ENCODE results near the gene GRB10.

GRB10 gene

DNA sequence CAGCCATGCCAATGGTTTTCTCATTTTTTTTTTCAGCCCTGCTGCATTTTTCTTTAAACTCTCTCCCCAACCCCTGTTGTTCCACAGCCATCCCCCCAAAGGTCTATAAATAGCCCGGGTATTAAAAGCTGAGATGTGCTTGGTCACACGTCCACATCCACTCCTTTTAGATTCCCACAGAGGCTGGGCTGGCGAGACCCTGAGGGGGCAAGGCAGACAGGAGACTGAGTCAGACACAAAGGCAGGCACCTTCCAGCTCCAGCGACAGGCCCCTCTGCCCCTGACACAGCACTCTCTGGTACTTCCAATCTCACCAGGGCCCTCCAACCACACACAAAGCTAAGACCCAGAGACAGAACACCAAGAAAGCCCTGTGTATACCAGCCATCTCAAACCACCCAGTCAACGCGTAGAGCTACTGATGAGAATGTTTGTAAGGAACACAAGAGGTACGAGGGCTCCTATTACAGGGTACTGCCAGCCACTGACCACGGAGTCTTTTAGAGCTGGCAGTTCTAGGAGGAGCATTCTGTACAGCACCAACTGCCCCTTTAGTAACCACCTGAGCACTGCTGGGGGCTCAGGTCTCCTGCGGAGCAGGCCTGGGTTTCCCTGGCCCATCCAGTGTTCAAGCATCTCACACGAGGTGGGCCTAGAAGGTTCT is 153.3 kb downstream of the GRB10 start:
- DNase-seq: no peak

DNA sequence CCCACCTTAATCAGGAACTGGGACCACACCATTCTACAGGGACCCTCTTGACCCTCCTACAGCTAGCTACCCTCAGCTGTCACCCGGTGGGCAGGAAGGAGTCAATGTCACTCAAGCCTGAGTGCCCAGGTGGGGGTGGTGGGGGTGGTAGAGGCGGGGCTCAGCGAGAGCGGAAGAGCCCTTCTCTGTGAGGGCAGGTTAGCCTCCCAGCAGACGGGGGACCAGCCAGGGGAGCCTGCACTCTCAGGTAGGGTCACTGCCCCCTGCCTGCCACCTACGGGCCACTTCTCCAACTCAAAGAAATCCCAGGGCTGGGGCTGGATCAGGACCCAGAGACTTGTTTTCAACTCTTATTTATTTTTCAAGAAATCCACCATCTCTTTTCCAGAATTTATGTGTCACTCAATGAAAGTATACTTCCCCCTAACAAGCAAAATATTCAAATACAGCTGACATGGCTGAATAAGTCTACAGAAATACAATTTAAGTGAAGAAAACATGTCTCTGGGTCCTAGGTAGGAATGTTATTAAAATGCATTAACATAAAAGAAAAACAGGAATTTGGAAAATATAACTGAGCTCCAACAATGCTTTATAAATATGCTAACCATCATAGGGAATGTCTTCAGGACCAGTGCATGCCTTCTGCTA is 154.1 kb downstream of the GRB10 start:
- peak in 3 of 6 experiments; percentile 22 to 54 (median 37) for DNase-seq

DNA sequence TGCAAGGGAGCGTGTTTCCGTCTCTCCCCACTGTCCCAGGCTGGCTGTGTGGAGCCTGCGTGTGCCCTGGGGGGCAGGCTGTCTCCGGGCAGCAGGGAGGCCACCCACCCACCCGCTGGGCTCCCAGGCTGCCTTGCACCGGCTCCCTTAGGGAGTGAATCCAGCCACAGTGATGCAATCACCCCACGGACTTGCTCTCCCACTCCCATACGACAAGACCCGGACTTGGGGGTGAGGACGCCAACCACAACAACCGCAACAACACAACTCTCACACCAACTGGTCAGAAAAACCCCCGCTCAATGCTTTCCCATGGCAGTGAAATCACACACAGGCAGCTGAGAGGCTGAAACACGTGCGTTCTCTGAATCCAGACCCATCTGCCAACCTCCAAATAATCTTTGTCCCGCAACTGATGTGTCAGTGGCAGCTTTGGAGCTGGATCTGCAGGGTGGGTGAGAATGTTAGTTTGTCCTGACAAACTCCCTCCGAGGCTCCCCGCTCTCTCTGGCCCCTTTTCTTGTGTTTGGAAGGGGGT is 154.8 kb downstream of the GRB10 start:
- DNase-seq: no peak

GRCh38 chr7:50626286-50626685 is 156.4 kb downstream of the GRB10 start:
- no peak for DNase-seq

DNA sequence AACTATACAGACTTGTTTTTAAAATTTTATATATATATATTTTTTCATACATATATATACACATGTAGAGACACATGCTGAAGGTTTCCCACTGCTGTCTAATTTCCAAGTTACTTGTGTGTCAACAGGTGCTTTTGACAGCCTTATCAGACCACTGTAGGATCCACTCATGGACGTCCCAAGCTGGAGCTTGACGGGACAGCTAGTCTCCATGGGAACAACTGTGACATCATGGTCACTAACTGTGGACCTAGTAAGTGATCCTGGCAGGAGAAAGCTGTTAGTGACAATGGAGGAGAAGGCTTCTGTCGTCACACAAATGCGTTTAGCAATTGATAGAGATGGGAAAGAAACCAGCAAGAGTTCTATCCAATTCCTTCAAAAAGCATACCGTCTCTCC is 157.3 kb downstream of the GRB10 start:
- DNase-seq: no peak

DNA sequence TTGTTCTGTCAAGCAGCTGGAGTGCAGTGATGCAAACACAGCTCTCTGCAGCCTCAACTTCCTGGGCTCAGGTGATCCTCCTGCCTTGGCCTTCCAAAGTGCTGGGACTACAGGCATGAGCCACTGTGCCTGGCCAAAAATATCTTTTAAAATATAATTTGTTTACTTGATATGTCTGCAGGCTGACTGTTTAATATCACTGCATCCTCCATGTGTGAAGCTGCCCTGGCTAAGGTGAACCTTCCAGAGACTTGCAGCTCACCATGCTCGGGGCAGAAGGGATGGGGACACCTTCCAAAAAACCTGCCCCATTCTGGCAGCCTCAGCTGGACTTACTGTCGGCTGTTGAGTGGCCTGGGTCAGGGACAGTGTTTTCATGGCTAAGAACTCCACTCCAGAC is 159.9 kb downstream of the GRB10 start:
- DNase-seq: no peak

DNA sequence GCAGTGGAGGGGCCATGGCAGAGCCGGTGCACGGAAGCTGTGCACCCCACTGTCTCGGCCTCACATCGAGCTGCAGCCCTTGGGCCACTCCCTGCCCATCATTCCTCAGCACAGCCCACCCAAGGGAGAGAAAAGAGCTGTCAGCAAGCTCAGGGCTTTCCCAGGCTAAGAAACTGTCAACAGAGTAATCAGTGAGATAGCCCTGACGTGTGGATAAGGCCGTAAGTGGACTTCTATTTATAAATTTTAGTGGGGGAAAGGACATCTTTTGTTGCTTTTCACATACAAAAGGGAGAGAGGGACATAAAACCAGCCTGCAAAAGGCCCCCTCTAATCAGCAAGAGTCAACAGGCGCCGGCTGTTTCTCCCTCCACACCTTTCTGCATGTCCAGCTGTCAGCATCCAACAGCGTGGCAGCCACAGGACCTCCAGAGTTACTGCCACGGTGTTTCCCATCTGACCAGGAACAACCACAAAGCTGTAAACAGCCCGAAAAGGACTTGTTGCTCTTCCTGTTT is 160.7 kb downstream of the GRB10 start:
- no peak for DNase-seq

- no peak for DNase-seq
Measured at GRCh38 chr7:50621206-50621605, 161.5 kb downstream of the GRB10 start.

DNA sequence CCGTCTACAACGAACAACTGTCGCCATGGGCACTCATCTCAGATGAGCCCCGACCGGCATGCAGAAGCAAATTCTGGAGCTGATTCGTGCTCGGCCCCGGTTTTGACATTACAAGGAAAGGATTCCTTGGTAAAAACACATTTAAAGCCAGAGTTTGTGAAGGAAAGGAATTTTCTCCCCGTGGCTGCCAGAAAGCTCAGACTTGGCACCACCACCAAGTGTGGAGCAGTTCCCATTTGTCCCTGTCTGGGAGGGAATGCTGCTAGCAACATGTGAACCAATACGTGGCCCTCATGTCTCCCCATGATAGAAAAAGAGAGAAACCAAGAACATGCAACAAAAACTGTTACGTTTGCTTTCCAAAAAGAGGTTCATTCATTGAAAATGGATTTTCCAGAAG is 162.3 kb downstream of the GRB10 start:
- no peak for DNase-seq

DNA sequence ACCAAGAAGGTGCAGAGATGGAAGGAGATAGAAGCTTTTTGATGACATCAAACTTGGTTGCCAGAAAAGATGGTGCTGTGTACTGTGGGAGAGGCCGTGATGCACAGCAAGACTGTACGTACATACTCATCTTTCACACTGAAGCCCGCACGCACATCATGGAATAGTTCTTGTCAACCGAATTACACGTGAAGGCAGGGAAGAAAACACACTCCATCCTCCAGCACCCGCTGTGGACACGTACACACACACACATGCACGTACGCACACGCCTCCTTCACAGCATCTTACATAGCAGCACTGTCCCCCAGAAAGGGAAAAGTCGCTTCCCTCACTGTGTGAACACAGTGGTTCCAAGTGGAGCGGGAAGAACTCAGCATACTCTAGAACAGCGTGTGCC is 163.0 kb downstream of the GRB10 start:
- no peak for DNase-seq

DNA sequence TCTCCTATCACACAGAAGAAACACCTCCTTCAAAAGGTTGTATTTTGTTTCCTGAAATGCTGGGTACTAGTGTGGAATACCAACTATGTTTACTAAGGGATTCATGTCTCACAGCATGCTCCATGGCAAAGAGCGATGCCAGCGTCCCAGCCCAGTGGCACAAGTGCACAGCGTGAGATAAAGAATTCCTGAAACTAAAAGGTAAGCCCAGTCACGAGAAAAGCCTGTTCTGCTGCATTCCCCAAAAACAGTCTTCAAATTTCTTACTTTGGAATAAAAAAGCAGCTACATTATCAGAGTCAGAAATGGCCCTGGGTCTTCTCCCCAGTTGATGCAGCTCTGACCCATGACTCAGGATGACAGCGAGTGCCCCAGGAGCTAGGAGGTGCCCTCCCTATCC is 164.4 kb downstream of the GRB10 start:
- DNase-seq: no peak

GRCh38 chr7:50615519-50616080 is 167.1 kb downstream of the GRB10 start:
- no peak for DNase-seq

GRCh38 chr7:50614721-50615518 is 167.8 kb downstream of the GRB10 start:
- DNase-seq: peak in 1 of 6 experiments; percentile 6

DNA sequence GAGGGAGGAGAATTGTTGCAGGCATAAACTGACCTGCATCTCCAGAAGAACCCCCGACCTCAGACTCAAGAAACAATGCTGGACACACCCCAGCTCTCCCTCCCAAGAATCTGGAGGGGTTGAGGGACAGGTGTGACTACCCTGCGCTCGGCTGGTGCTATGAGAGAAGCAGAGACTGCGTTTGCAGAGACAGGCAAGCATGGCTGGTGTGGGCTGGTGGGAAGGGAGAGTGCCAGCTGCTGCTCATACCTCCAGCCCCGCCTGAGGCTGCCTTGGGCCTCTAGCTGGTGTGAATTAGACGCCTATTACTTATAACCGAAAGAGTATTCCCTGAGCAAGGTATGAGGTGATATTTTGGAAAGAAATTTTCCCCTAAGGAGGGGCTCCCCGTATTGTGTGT is 169.2 kb downstream of the GRB10 start:
- DNase-seq: no peak

DNA sequence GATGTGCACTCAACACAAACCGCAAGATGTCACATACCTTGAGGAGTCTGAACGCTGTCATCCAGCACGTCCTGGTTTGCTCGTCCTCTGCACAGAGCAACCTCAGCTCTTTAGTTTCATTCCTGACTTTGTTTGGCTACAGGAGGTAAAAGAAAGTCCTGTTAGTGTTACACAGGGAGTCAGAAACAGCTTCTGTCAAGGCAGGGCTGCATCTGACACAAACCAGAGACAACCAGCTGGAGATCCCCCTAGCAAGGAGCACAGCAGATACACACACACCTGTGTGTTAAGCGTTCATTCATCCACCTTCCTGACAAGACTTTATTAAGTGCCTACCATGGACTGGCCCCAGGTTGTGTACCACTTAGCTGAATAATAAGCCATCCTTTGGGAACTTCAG is 170.0 kb downstream of the GRB10 start:
- no peak for DNase-seq

DNA sequence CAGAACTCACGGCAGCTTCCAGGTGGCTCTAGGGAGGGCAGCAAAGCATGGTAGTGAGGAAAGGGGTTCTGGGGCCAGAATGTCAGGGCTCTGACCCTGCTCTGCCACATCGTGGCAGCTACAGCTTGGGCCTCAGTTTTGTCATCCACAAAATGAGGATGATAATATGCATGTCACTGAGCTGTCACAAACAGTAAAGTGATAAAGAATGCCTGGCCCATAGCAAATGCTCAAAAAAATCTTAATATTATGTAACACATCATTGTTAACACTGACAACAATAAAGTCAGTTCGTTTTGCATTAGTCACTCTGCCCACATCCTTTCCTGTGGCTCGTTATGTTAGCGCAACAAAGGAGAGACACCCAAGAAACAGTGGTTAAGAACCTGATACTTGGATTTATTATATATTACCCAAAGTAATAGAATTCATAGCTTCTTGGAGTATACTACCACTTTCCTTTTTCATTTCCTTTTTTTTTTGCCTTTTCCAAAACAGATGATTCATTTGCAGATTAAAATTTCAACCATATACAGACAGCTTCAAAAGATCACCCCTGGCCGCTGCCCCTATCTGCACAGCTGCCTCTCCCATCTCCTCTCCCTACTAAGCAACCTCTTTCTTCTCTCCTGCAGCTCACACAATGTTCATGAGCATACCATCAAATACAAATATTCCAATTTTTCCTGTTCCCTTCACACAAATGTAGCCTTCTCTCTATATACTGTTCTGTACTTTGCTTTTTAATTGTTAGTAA is 172.0 kb downstream of the GRB10 start:
- peak in 3 of 6 experiments; percentile 7 to 38 (median 22) for DNase-seq

DNA sequence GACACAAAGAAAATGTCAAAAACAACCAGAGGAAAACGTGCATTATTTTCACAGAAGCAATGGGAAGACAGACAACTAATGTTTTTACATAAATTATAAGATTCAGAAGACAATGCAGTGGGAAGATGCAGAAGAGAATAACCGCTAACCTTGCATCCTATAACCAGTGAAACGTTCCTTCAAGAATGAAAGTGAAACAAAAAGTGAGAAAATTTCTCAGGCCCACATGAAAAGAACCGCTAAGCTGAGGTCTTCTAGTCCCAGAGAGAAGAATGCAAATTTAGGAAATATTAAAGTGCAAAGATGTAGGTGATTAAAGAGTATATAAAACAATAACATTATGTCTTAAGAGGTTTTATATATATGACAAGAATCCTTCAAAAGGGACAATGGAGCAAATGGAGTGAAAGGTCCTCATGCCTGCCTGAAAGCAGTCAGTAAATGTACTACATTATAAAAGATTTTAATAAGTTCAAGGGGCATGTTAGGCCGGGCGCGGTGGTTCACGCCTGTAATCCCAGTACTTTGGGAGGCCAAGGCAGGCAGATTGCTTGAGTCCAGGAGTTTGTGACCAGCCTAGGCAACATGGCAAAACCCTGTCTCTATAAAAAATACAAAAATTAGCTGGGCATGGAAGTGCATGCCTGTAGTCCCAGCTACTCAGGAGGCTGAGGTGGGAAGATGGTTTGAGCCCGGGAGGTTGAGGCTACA is 174.3 kb downstream of the GRB10 start:
- DNase-seq: peak in 3 of 6 experiments; percentile 11 to 31 (median 21)

- no peak for DNase-seq
Measured at GRCh38 chr7:50607524-50608125, 175.1 kb downstream of the GRB10 start.

DNA sequence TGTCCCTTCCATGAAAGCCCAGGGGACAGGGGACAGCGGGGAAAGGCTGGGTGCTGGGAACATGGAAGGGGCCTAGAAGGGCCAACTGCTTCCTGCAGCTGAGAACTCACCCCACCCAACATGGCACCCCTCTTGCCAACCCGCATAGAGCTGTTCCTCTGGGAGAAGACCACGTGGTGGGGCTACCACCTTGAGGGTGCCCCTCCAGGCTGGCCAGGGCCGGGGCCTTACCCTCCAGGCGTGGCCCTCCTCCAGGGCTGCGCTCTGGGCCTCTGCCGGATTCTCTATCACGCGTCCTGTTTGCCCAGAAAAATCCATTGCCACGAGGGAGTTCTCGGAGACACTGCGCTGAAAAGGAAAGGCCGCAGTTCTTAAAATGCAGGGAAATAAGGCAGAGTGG is 177.6 kb downstream of the GRB10 start:
- no peak for DNase-seq

DNA sequence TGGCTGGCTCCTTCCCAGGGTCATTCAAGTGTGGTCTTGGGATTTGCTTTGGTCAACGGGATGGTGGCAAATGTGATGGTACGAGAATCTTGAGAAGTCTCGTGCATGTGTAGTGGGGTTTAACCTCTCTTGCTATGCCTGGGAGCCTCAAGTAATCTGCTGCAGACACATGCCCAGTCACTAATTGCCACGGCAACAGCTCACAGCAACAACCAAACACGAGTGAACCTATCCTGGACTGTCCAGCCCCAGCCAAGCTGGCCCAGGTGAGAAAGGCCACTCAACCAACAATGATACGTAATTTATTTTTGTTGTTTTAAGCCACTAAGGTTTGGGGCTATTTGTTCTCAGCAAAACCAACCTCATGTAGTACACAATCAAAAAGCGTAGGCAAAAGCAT is 179.4 kb downstream of the GRB10 start:
- no peak for DNase-seq

DNA sequence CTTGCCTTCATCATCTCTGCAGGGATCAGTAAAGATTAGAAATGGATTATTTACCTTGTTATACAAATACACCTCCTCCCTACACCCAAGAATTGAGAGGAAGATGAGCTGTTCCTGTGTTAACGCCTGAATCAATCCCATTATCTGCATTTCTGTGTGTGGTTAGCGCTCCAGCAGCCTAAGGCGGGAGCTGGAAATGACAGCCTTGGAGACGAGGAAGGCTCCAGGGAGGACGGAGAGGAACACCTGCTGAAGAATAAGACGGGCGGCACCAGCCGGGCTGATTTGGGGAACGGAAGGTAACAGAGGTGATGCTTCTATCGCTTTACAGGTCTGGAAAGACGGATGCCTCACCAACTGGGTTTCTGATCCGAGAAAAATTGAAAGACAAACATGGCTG is 183.3 kb downstream of the GRB10 start:
- no peak for DNase-seq
